ENCODE data around the gene DDT.
"Not testable (repeated sequence)": the region's sequence is repeated elsewhere in the genome, so short reads cannot be mapped to it uniquely, and the experiment has no call there.

The DDT gene

GRCh38 chr22:23986538-23987178 lies 12.4 kb upstream of the DDT start:
- DNase-seq = not testable (repeated sequence)

GRCh38 chr22:23986089-23986488 lies 11.8 kb upstream of the DDT start:
- not testable (repeated sequence) for DNase-seq

GRCh38 chr22:23984430-23984829 lies 10.2 kb upstream of the DDT start:
- DNase-seq = peak in 2 of 4 experiments; percentile 20 to 54

- DNase-seq = not testable (repeated sequence)
Measured at GRCh38 chr22:23980567-23980966, 6.3 kb upstream of the DDT start.

GRCh38 chr22:23979557-23980240 lies 5.5 kb upstream of the DDT start, which contains the start of gene GSTT2:
TSS of gene GSTT2 (plus strand) at chr22:23980134.
- not testable (repeated sequence) for DNase-seq

- DNase-seq = not testable (repeated sequence)
Measured at GRCh38 chr22:23977304-23977703, 3.1 kb upstream of the DDT start.

GRCh38 chr22:23974836-23975352 lies 653 bp upstream of the DDT start:
- DNase-seq = not testable (repeated sequence)

GRCh38 chr22:23971927-23972326 lies 2.3 kb downstream of the DDT start:
- not testable (repeated sequence) for DNase-seq

- DNase-seq = no peak
Measured at GRCh38 chr22:23970816-23971486, 3.3 kb downstream of the DDT start.

- no peak for DNase-seq
Measured at GRCh38 chr22:23970201-23970641, 4.0 kb downstream of the DDT start.

- no peak for DNase-seq
Measured at GRCh38 chr22:23969071-23969470, 5.2 kb downstream of the DDT start.

GRCh38 chr22:23966568-23966967 lies 7.7 kb downstream of the DDT start, which contains the start of gene DDTL:
TSS of gene DDTL (plus strand) at chr22:23966888. CDS start at chr22:23966915, 27 bp downstream.
- DNase-seq = not testable (repeated sequence)

- not testable (repeated sequence) for DNase-seq
Measured at GRCh38 chr22:23966094-23966493, 8.1 kb downstream of the DDT start.

- DNase-seq = not testable (repeated sequence)
Measured at GRCh38 chr22:23961084-23961771, 13.0 kb downstream of the DDT start, which contains the start of gene GSTT2B. TSS of gene GSTT2B (minus strand) at chr22:23961195. CDS start at chr22:23961131, 64 bp downstream.

- peak in 3 of 4 experiments; percentile 33 to 63 (median 53) for DNase-seq
Measured at GRCh38 chr22:23956301-23956900, 17.8 kb downstream of the DDT start.

GRCh38 chr22:23955886-23956285 lies 18.4 kb downstream of the DDT start:
- not testable (repeated sequence) for DNase-seq

GRCh38 chr22:23954991-23955305 lies 19.3 kb downstream of the DDT start:
- not testable (repeated sequence) for DNase-seq

- not testable (repeated sequence) for DNase-seq
Measured at GRCh38 chr22:23954193-23954990, 19.8 kb downstream of the DDT start.

- not testable (repeated sequence) for DNase-seq
Measured at GRCh38 chr22:23953485-23953884, 20.8 kb downstream of the DDT start.

- not testable (repeated sequence) for DNase-seq
Measured at GRCh38 chr22:23952794-23953405, 21.3 kb downstream of the DDT start.

GRCh38 chr22:23951383-23951782 lies 22.9 kb downstream of the DDT start:
- not testable (repeated sequence) for DNase-seq
